Stimulated activated CD4-positive, alpha-beta T cell treated with anti-CD3 and anti-CD28 coated beads, Interleukin-1b, Interleukin-23, amount 100 ng/mL, for 4 hours (primary cell): Measurements from ENCODE around the gene NTM.

Experiments
- DNase-seq, 2 donors: peaks; one replicate each; pipeline ENCODE4 v3.0.0-alpha.2; 2020; ENCODE audit warnings: low read depth in 2 of 2

NTM gene

GRCh38 chr11:131549770-131550169 is 179.4 kb downstream of the NTM start:
- no peak for DNase-seq

GRCh38 chr11:131560287-131560686 is 189.9 kb downstream of the NTM start:
- no peak for DNase-seq

DNA sequence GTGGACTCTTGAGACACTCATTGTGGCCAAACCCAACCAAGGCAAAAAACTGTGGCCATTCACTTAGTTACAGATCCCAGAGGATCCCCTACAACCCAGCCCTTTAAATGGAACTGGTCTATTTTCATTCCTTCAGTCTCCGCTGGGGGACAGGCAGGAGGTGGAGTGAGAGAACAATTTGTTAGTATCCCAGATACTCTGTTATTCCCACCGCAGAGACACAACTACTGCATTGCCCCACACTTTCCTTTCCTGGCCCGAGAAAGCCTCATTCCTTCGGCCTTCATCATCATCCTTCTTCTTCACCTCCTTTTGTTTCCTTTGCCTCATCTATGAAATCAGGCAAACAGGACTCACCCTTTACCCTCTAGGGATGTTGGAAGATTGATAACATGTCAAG is 191.1 kb downstream of the NTM start:
- no peak for DNase-seq

DNA sequence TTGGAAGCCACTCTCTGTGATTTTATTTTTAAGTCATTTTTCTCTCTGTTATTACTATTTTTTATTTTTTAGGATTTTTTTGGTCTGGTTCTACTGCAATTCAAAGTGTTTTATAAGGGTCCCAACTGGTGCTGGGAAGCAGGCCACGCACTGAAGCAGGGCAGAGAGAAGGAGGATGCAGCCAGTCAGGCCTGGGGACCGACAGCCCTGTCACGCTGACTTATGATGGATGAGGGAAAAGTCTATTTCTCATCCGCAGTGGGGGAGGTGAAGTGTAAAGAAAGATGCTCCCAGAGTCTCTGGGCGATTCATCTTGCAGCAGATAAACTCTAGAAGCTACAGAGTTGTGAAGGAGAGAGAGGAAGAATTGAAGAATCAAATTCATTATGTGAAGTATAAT is 191.6 kb downstream of the NTM start:
- DNase-seq = no peak

- no peak for DNase-seq
Observed at GRCh38 chr11:131568318-131568717, 197.9 kb downstream of the NTM start.

DNA sequence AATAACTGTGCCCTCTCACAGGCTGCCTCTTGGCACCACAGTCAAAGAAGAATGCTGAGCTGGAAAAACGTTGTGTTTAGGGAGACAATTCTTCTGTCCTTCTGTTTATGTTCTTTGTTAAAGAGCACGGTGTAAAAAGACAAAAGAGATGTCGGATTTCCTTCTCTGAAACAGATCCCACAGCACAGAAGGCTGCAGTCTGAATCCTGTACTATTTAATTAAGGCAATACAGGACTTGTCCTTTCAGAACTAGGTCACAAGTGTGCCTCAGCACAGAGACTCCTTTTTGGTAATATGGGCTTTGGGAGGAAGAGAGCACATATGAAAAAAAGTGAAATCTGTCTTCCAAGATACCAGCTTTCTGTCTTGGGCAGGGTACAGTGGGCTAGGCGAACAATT is 201.2 kb downstream of the NTM start:
- no peak for DNase-seq

GRCh38 chr11:131572423-131572822 is 202.0 kb downstream of the NTM start:
- no peak for DNase-seq

DNA sequence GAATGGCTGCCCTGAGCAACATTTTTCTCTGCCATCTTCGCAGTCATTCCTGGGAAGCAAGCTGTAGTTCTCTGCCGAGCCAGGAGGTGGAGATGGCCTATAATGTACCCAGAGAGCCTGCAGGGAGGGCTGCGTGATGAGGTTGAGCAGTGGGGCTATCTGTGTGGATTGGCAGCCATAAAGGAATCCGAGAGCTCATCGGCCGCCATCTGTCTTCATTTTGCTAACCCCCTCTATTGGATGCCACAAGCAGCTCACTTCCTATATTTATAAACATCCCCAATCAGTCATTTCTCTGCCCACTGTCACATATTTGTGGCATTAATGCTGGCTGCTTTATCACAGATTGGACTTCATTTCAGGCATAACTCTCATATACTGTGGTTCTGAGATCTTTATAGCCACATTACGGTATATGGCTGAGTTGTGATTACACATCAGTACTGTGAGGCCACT is 209.5 kb downstream of the NTM start:
- DNase-seq = no peak

DNA sequence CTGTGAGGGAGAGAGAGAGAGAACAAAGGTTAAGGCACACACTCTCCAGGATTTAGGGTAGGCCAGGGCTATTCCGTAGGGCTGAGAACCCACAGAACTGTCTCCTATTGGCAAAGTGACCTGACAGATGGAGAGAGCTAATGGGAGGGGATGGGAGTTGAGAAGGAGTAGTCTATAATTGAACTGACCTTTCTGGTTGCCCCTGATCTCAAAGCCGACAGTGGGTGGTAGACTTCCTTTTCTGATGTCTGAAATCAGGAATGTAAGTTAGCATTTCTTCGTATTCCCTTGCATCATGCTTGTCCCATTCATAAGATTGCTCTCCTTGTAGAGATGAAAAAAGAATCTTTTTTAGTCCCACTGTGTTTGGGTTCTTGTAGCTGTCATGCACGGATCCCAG is 210.1 kb downstream of the NTM start:
- no peak for DNase-seq

DNA sequence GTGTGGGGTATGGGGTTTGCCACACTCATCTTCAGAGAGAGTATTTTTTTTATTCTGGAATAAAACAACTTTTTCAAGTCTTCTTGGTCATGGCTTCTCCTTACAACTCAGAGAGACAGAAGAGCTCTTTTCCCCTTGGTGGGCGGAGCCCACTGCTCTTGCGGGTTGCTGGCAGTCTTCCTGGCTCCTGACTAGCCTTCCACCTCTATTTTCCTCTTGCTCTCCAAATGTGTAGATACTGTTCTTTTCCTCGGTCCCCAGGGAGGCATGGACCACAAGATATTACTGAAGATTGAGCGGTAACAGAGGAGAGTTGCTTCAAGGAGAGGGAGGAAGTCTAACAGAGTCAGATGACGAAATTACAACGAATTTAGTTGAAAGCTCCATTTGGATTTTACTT is 210.6 kb downstream of the NTM start:
- no peak for DNase-seq

GRCh38 chr11:131582021-131582525 is 211.7 kb downstream of the NTM start:
- DNase-seq = no peak

DNA sequence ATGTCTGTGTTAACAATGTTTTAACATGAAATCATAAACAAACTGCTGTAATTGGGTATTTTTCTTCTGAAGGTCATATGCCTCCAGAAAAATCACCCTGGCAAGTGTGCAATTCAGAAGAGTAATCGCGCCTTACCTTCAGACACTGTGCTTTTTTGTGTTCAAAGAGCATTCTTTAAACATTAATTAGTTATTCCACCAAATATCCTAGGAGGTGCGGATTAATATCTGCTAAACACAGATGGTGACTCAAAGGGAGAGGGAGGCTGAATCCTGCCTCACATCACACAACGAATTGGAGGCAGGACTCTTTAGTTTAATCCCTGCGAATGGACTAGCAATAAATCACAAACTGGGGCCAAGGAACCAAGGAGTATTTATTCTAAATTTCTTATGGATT is 213.0 kb downstream of the NTM start:
- DNase-seq = no peak

GRCh38 chr11:131583938-131584337 is 213.5 kb downstream of the NTM start:
- no peak for DNase-seq

DNA sequence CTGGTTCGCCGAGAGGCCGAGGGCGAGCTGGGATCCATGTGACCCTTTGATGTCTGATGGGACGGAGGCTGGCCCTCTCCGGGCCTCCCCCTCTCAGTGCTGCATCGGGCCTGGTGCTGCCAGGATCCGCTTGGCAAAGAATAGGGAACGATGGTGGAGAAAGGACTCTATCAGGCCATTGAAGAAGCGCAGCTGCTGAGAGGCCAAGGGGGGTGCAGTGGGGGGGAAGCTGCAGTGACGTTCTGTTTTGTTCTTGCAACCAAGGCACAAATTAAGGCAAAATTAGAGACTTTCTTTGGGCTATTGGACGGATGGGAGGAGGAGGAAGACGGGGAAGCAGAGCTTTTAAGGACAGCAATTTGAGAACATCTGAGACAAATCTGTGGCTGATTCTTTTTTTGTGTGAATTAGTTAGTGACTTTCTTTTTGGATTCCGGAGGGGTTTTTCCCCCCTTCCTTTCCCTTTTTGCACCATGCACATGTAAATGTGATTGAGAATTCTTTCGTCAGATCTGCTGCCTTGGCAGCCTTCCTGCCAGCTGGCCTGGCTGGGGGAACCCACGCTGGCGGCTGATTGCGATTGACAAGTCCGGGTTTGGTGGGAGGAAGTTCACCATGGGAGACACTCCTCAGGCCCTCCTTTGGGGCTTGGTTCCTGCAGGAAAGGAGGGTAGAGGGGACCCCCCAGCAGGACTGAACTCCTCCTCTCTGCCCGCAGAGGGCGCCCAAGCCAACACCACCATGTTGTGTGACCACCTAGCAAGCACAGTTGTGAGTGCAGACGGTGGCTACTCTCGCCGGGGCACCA is 214.6 kb downstream of the NTM start:
- no peak for DNase-seq

- no peak for DNase-seq
Observed at GRCh38 chr11:131588057-131588456, 217.6 kb downstream of the NTM start.

GRCh38 chr11:131591051-131591461 is 220.6 kb downstream of the NTM start:
- DNase-seq = no peak

DNA sequence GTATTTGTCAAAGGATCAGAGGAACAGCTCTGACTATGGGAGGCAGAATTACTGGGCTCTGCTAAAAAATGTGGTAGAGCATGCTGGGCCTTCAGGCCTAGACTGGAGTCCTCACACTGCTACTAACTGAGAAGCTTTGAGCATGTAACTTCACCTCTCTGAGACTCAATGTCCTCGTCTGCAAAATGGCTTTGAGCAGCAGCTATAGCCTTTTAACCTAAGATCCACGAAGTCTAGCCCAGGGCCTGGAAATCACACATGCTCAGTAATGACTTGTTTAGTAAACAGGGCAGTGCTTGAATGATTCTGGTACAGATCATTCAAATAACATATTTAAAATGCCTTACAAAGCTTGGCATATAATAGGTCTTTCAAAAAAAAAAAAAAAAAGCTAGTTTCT is 221.7 kb downstream of the NTM start:
- no peak for DNase-seq

- no peak for DNase-seq
Observed at GRCh38 chr11:131592734-131593133, 222.3 kb downstream of the NTM start.

DNA sequence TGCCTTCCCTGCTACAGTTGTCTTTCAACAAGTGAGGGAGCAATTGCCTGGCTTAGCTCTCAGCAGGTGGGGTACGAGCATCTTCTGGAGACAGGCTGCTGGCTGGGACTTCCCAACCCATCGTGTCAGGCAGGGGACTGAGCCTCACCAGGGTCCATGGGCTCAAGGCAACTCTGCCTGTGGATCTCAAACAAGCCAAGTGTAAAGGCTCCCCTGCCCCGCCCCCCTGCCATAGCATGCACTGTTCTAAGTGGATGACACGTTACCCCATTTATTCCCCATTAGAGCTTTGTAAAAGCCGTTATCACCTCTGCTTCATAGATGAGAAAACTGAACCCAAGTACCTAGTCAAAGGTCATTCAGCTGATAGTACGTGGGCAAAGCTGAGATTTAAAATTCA is 222.9 kb downstream of the NTM start:
- no peak for DNase-seq

- DNase-seq = no peak
Observed at GRCh38 chr11:131595797-131596196, 225.4 kb downstream of the NTM start.

DNA sequence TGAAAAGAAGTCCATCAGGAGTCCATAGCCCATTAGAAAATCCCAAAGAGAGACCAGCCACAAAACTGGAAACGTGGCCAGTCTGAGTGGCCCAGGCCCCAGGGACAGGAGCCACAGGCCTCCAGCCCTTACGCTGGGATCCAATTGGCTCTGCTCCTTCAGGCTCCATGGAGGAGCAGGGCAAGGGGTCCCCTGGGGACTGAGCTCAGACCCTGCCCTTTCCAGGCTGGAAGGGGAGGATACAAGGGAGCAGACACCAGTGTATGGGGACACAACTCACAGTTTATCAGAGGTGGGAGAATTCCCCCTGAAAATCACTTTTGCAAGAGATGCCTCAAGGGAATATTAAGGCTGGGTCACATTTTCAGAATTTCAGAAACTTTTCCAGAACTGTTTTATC is 227.5 kb downstream of the NTM start:
- no peak for DNase-seq

GRCh38 chr11:131598305-131598704 is 227.9 kb downstream of the NTM start:
- DNase-seq = no peak

GRCh38 chr11:131599285-131599684 is 228.9 kb downstream of the NTM start:
- no peak for DNase-seq

DNA sequence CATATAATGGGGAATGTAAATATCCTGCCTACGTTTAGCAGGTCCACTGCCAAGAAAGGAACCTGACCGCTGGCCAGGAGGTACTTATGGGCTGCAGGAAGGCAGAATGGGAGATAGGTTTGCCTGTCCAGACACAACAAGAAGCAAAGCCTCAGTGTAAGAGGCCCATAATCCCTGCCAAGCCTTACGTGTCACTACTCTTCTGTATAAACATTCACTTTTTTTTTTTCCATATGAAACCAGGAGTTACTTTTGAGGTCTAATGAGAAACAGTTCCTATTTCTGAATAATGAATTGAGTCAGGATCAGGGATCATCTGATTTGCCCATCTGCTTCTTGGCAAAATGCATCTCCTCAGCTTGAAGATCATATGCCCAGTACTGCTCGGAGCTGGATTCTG is 230.2 kb downstream of the NTM start:
- DNase-seq = no peak
